Esophagus squamous epithelium (tissue), 5 donors: ENCODE measurements around the gene PRKCE. TPM values are rescaled to one million over a fixed set of nuclear protein-coding genes. Genes with fewer than 3 reads are reported as not detected.

Experiments used
- DNase-seq: peaks from one replicate; lab custom pipeline; 2025; lab: John Stamatoyannopoulos, UW
- H3K27ac ChIP-seq, 4 donors: fragments of 200-600 bp; sonication (generic); one replicate each; pipeline ENCODE4 v1.5.1; 2016 to 2019; ENCODE audit warnings: mild to moderate bottlenecking in 1 of 4
- H3K27me3 ChIP-seq, 4 donors: fragments of 200-600 bp; sonication (generic); 1 replicate in 3 of 4; 2 replicates in 1 of 4; pipeline versions ENCODE4 v1.5.1 to v1.6.0; 2017 to 2021; ENCODE audit warnings: antibody characterized with exemption in 1 of 4
- H3K36me3 ChIP-seq, 3 donors: fragments of 200-600 bp; sonication (generic); one replicate each; pipeline ENCODE4 v1.5.1; 2016 to 2019
- H3K4me1 ChIP-seq, 3 donors: fragments of 200-600 bp; sonication (generic); one replicate each; pipeline ENCODE4 v1.5.1; 2017 to 2019
- H3K4me3 ChIP-seq, 4 donors: fragments of 200-600 bp; sonication (generic); 1 replicate in 3 of 4; 2 replicates in 1 of 4; pipeline ENCODE4 v1.5.1; 2016 to 2019; ENCODE audit warnings: mild to moderate bottlenecking in 2 of 4, moderate library complexity in 1 of 4
- H3K9me3 ChIP-seq, 3 donors: fragments of 200-600 bp; sonication (generic); one replicate each; pipeline ENCODE4 v1.5.1; 2016 to 2019
- POLR2A ChIP-seq, 4 donors: fragments of 450-650 bp; IDR thresholded peaks; one replicate each; pipeline ENCODE4 v1.6.1; 2017; ENCODE audit warnings: antibody characterized with exemption in 4 of 4, mild to moderate bottlenecking in 4 of 4, moderate library complexity in 3 of 4
- WGBS, 2 donors: methylation state at CpG; one replicate each; pipeline ENCODE4 v1.1.5; 2018; 5-methylcytosine and 5-hydroxymethylcytosine counted together
- intact Hi-C: fragments of 100-400 bp; cut with DNase I; formaldehyde crosslinking; loops from one replicate; pipeline ENCODE4 v1.15.0; 2022
- total RNA-seq, 4 donors: library from RNA; depleted of rRNA; stranded (reverse); fragments of >200 nt; gene quantifications; one replicate each; pipeline ENCODE4 v1.1.0, GENCODE V29; 2016
- TF ChIP-seq, protein P1 (sequence below), 6 experiments: fragments of 450-650 bp in 4 of 6; fragments of 200-600 bp in 2 of 6; sonication (generic) in 2 of 6; IDR thresholded peaks; one replicate each; pipeline ENCODE4 v1.5.1; 2016 to 2019; ENCODE audit warnings: antibody characterized with exemption in 6 of 6, mild to moderate bottlenecking in 4 of 6, moderate library complexity in 4 of 6
- donor health status: DM: yes; HTN: yes; CAD: no.

Gene PRKCE
- total RNA-seq, 4 donors from 2014 or later, result 6.5 to 13.7 (median 9.9) TPM

DNA sequence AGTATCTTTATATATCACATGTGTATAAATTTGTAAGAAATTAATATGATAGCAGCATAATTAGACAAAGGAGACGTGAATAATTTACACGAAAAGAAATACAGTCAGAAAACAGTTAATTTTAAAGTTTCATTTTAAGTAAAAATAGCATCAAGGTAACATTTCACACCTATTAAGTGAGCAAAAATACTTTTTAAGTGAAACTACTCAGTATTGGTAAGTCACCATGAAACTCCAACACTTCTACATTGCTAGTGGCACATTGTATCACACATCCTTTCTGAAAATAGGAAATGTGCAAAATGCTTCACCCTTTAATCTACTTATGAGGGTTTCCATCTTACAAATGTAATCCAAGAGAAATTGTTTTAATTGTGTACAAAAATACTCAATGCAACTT, 357.8 kb downstream of the PRKCE start:
- Histone ChIP-seq H3K27ac (no peak overlapping the region), H3K4me1 (peaks cover 0 to 12% (median 0%) of the 10 kb centered on the region in 3 donors), H3K27me3 (no peaks in the 10 kb centered on the region), H3K4me3 (no peak overlapping the region), H3K36me3 (peaks cover 0 to 67% (median 0%) of the 10 kb centered on the region in 3 donors), H3K9me3 (no peaks in the 10 kb centered on the region)
- TF ChIP-seq POLR2A (IDR thresholded peaks at IDR 0.05), result no peak
- TF ChIP-seq, protein P1, sequence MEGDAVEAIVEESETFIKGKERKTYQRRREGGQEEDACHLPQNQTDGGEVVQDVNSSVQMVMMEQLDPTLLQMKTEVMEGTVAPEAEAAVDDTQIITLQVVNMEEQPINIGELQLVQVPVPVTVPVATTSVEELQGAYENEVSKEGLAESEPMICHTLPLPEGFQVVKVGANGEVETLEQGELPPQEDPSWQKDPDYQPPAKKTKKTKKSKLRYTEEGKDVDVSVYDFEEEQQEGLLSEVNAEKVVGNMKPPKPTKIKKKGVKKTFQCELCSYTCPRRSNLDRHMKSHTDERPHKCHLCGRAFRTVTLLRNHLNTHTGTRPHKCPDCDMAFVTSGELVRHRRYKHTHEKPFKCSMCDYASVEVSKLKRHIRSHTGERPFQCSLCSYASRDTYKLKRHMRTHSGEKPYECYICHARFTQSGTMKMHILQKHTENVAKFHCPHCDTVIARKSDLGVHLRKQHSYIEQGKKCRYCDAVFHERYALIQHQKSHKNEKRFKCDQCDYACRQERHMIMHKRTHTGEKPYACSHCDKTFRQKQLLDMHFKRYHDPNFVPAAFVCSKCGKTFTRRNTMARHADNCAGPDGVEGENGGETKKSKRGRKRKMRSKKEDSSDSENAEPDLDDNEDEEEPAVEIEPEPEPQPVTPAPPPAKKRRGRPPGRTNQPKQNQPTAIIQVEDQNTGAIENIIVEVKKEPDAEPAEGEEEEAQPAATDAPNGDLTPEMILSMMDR (IDR thresholded peaks at IDR 0.05), result no peak
- DNase-seq, result no peak
- intact Hi-C loops, result loop anchor here (5.0 kb wide), 1 partner anchor 358 kb away; no protein-coding TSS in a partner anchor
- 81 to 93% methylated on average over 2 of the region's 2 CpGs for WGBS, 2 donors

DNA sequence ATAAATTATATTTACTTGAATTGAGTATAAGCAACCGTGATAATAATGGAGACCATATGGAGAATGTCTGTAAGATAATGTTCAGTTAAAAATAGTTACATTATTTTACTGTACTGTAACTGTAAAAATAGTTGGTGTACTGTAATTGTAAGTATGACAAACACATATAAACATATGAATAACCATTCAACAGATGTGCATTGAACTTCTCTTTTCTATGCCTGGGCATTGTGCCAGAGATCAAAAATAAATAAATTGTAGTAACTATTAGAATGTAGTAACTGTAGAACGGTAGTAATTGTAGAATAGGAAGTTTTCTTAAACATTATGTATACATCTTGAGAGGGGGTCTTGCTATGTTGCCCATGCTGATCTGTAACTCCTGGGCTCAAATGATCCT, 358.3 kb downstream of the PRKCE start:
- no peaks in the 10 kb centered on the region for H3K27me3 ChIP-seq
- H3K4me1 ChIP-seq, result peaks cover 0 to 14% (median 0%) of the 10 kb centered on the region in 3 donors
- 46 to 61% methylated on average over 2 of the region's 2 CpGs for WGBS, 2 donors
- H3K9me3 ChIP-seq, result no peaks in the 10 kb centered on the region
- peaks cover 0 to 63% (median 0%) of the 10 kb centered on the region in 3 donors for H3K36me3 ChIP-seq
- intact Hi-C loops, result loop anchor here (5.0 kb wide), 1 partner anchor 358 kb away; no protein-coding TSS in a partner anchor
- no peak for DNase-seq
- no peak overlapping the region for H3K27ac ChIP-seq
- H3K4me3 ChIP-seq, result no peak overlapping the region
- TF ChIP-seq, protein P1 (IDR thresholded peaks at IDR 0.05), result no peak
- TF ChIP-seq POLR2A (IDR thresholded peaks at IDR 0.05), result no peak

DNA sequence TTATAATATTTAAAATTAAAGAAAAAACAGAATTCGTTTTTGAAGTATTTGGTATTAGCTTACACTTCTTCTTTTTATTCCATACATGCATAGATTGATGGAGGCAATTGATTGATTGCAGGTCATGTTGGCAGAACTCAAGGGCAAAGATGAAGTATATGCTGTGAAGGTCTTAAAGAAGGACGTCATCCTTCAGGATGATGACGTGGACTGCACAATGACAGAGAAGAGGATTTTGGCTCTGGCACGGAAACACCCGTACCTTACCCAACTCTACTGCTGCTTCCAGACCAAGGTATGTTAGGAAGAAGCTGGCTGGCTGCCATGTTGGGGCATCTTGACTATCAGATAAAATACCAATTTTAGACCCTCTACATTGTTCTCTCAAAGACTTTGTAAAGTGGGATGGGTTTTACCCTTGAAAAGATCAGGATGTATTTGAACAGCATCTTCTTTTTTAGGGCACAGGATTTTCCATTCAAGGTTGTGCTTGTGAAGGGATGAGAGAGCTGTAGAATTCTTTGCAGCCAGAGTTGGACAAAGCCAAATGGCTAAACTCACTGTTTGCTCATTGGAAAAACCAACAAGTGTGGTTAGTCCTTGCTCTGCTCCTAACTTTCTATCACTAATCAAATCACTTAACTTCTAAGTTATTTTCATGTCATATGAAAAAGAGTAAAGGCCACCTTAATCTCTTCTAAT, 358.9 kb downstream of the PRKCE start:
- no peak for TF ChIP-seq POLR2A (IDR thresholded peaks at IDR 0.05)
- TF ChIP-seq, protein P1 (IDR thresholded peaks at IDR 0.05), result no peak

DNA sequence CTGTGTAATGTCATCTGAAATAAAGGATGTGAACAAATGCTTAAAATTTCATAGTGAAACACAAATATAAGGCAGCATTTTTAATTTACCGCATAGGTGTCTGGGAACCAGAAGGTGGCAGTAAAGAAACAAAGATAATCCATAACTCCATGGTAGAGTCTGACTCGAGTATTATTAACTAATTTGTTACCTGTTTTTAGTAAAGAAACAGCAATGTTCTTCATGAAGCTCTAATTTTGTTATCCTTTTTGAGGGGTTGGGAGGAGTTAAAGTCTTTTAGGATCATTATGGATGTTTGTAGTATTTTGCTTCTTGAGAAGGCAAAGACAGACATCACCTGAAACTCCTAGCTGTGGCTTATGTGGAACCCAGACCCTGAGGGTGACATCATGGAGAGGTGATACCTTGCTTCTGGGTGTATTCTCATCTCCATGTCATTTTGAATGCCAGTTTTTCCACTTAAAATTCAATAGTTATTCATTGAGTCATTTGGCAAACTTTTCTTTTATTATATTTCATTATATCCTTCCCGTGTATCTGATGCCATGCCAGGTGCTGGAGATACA, 359.5 kb downstream of the PRKCE start:
- intact Hi-C loops, result no loop called here
- Histone ChIP-seq H3K9me3 (no peaks in the 10 kb centered on the region), H3K27ac (no peak overlapping the region), H3K27me3 (no peaks in the 10 kb centered on the region), H3K4me1 (peaks cover 0 to 24% (median 0%) of the 10 kb centered on the region in 3 donors), H3K36me3 (peaks cover 0 to 54% (median 0%) of the 10 kb centered on the region in 3 donors), H3K4me3 (no peak overlapping the region)
- DNase-seq, result no peak
- TF ChIP-seq, protein P1 (IDR thresholded peaks at IDR 0.05), result peak in 5 of 6 experiments; percentile 51 to 82 (median 69)
- no peak for TF ChIP-seq POLR2A (IDR thresholded peaks at IDR 0.05)
- WGBS, 2 donors, result 27 to 29% methylated on average over 3 of the region's 3 CpGs

More for the DNA sequence above, 358.9 kb downstream of the PRKCE start:
- WGBS, 2 donors, result 79 to 90% methylated on average over 5 of the region's 5 CpGs
- Histone ChIP-seq H3K27ac (no peak overlapping the region), H3K4me3 (no peak overlapping the region), H3K9me3 (no peaks in the 10 kb centered on the region), H3K36me3 (peaks cover 0 to 57% (median 0%) of the 10 kb centered on the region in 3 donors), H3K27me3 (no peaks in the 10 kb centered on the region), H3K4me1 (peaks cover 0 to 20% (median 0%) of the 10 kb centered on the region in 3 donors)
- no peak for DNase-seq
- intact Hi-C loops, result no loop called here
